ENCODE results near the gene SCPEP1.
A peak's percentile ranks its signal among the peaks of the same experiment; 100 is the strongest.

GRCh38 chr17:56973520-56973919, 4.4 kb upstream of the SCPEP1 start:
- no peak for TF ChIP-seq CTCF (IDR thresholded peaks at IDR 0.05)
- peak in 1 of 2 donors; percentile 12 for TF ChIP-seq POLR2A (IDR thresholded peaks at IDR 0.05)
